HCT116 (cell line): ENCODE data around the gene INPP1. TPM values are rescaled to one million over a fixed set of nuclear protein-coding genes. Genes with fewer than 3 reads are reported as not detected.

Experiments
- ATAC-seq: fragments of 200-7000 bp; cut with Tn5 transposase; 2 replicates; pipeline ENCODE4 v1.9.1; 2020; ENCODE audit warnings: mild to moderate bottlenecking, moderate library complexity
- BruUV-seq: library from RNA; stranded (reverse); fragments of 400-500 nt; replicated peaks from 2 replicates; lab custom pipeline; 2021; lab: Mats Ljungman, UMichigan
- CTCF ChIA-PET: fragments of 300-600 bp; sonication (Branson Sonifier 250); formaldehyde crosslinking; loops from one replicate; lab custom pipeline; 2021; ENCODE audit warnings: antibody characterized with exemption; lab: Charles Lee
- POLR2A ChIA-PET: fragments of 300-600, 350-600 bp; sonication (Branson Sonifier 250); formaldehyde crosslinking; loops from one replicate; lab custom pipeline; 2021; ENCODE audit warnings: antibody characterized with exemption; lab: Charles Lee
- RAD21 ChIA-PET, 2 experiments: fragments of 300-600 bp; sonication (Branson Sonifier 250); formaldehyde crosslinking; loops; one replicate each; lab custom pipeline; 2023; ENCODE audit warnings: low total read pairs in 2 of 2; ENCODE audit not compliant: uncharacterized antibody in 2 of 2, unreplicated experiment in 2 of 2, low non-redundant PET in 1 of 2; lab: Charles Lee
- DNase-seq: peaks from one replicate; pipeline ENCODE4 v3.0.0-alpha.2; 2010; ENCODE audit warnings: low read depth, low spot score
- H2AFZ ChIP-seq: fragments of 200-600 bp; shearing (Covaris generic), sonication (generic); 2 replicates; pipeline ENCODE4 v1.6.1; 2017; ENCODE audit warnings: low read depth, mixed run types, mixed read lengths, antibody characterized with exemption, low read length; ENCODE audit not compliant: poor library complexity, severe bottlenecking
- H3K27ac ChIP-seq: 2 replicates; pipeline ENCODE4 v1.5.1; 2012; ENCODE audit warnings: low read depth, low read length
- H3K27me3 ChIP-seq: fragments of 200-600 bp; sonication (generic); 2 replicates; pipeline ENCODE4 v1.6.1; 2016; ENCODE audit warnings: mixed run types, low read length, mixed read lengths; ENCODE audit not compliant: insufficient read depth
- H3K36me3 ChIP-seq, 2 experiments: fragments of 200-500 bp in 1 of 2; fragments of 200-600 bp in 1 of 2; sonication (Bioruptor generic) in 1 of 2; sonication (generic) in 1 of 2; 2 replicates each; pipeline versions ENCODE4 v1.5.1 to v1.6.1; 2014 to 2016; ENCODE audit warnings: low read length in 2 of 2, inconsistent platforms in 1 of 2, mixed read lengths in 1 of 2, mixed run types in 1 of 2; ENCODE audit not compliant: insufficient read depth in 2 of 2, control insufficient read depth in 1 of 2
- H3K4me1 ChIP-seq, 2 experiments: fragments of 200-600 bp in 1 of 2; sonication (generic) in 1 of 2; 2 replicates each; pipeline versions ENCODE4 v1.5.1 to v1.6.1; 2012 to 2017; ENCODE audit warnings: low read length in 2 of 2, inconsistent platforms in 1 of 2, mild to moderate bottlenecking in 1 of 2, mixed read lengths in 1 of 2, mixed run types in 1 of 2, moderate library complexity in 1 of 2; ENCODE audit not compliant: insufficient read depth in 2 of 2, control insufficient read depth in 1 of 2
- H3K4me2 ChIP-seq: fragments of 200-600 bp; sonication (generic); 2 replicates; pipeline ENCODE4 v1.6.1; 2017; ENCODE audit warnings: mixed run types, low read length, mixed read lengths
- H3K4me3 ChIP-seq, 2 experiments: fragments of 200-600 bp in 1 of 2; sonication (generic) in 1 of 2; replicated peaks in 1 of 2; 2 replicates each; pipeline ENCODE4 v1.5.1; 2011 to 2016; ENCODE audit warnings: low read length in 2 of 2, control low read depth in 1 of 2, low read depth in 1 of 2, mild to moderate bottlenecking in 1 of 2, mixed read lengths in 1 of 2, mixed run types in 1 of 2
- H3K79me2 ChIP-seq: fragments of 200-600 bp; sonication (generic); 2 replicates; pipeline ENCODE4 v1.6.1; 2017; ENCODE audit warnings: mild to moderate bottlenecking, mixed run types, low read length, moderate library complexity, mixed read lengths; ENCODE audit not compliant: insufficient read depth
- H3K9ac ChIP-seq: fragments of 200-600 bp; sonication (generic); 2 replicates; pipeline ENCODE4 v1.6.1; 2016; ENCODE audit warnings: low read length, mixed read lengths
- H3K9me2 ChIP-seq: fragments of 200-600 bp; sonication (generic), shearing (Covaris generic); 2 replicates; pipeline ENCODE4 v1.6.1; 2017; ENCODE audit warnings: mixed run types, mild to moderate bottlenecking, moderate library complexity; ENCODE audit not compliant: insufficient read depth
- H3K9me3 ChIP-seq, 2 experiments: fragments of 200-500 bp in 1 of 2; fragments of 200-600 bp in 1 of 2; sonication (Bioruptor generic) in 1 of 2; sonication (generic) in 1 of 2; 2 replicates each; pipeline ENCODE4 v1.6.1; 2014 to 2017; ENCODE audit warnings: low read length in 2 of 2, mixed read lengths in 2 of 2, inconsistent platforms in 1 of 2, low read depth in 1 of 2, mild to moderate bottlenecking in 1 of 2, mixed run types in 1 of 2, moderate library complexity in 1 of 2; ENCODE audit not compliant: control insufficient read depth in 1 of 2, insufficient read depth in 1 of 2
- H4K20me1 ChIP-seq: fragments of 200-600 bp; sonication (generic), shearing (Covaris generic); 2 replicates; pipeline ENCODE4 v1.6.1; 2017; ENCODE audit warnings: mixed run types, mild to moderate bottlenecking, moderate library complexity; ENCODE audit not compliant: insufficient read depth
- EGR1 ChIP-seq: IDR thresholded peaks from 2 replicates; pipeline ENCODE4 v1.6.1; 2012; ENCODE audit warnings: low read depth
- ELF1 ChIP-seq: IDR thresholded peaks from 2 replicates; pipeline ENCODE4 v1.6.1; 2012; ENCODE audit warnings: low read depth, borderline replicate concordance
- FOSL1 ChIP-seq: IDR thresholded peaks from 2 replicates; pipeline ENCODE4 v1.6.1; 2012; ENCODE audit warnings: low read depth
- MAX ChIP-seq: IDR thresholded peaks from 2 replicates; pipeline ENCODE4 v1.6.1; 2012
- RAD21 ChIP-seq: IDR thresholded peaks from 2 replicates; pipeline ENCODE4 v1.6.1; 2012; ENCODE audit warnings: low read depth, mild to moderate bottlenecking
- SIN3A ChIP-seq: IDR thresholded peaks from 2 replicates; pipeline ENCODE4 v1.6.1; 2012; ENCODE audit warnings: low read depth
- SP1 ChIP-seq: IDR thresholded peaks from 2 replicates; pipeline ENCODE4 v1.6.1; 2012; ENCODE audit warnings: low read depth
- intact Hi-C: fragments of 100-400 bp; cut with micrococcal nuclease; formaldehyde crosslinking; loops from 2 replicates; pipeline ENCODE4 v1.10.0; 2022
- total RNA-seq: library from RNA; stranded (reverse); gene quantifications from one replicate; pipeline ENCODE4 v1.2.1, GENCODE V29; 2021; ENCODE audit not compliant: unreplicated experiment
- TF ChIP-seq, protein P1 (sequence below), 3 experiments: fragments of 200-600 bp in 1 of 3; sonication (generic) in 1 of 3; IDR thresholded peaks in 2 of 3; conservative IDR thresholded peaks in 1 of 3; 2 replicates each; pipeline ENCODE4 v1.5.1; 2012 to 2017; ENCODE audit warnings: low read depth in 2 of 3, low read length in 2 of 3, antibody characterized with exemption in 1 of 3, borderline replicate concordance in 1 of 3, control low read depth in 1 of 3, mild to moderate bottlenecking in 1 of 3, mixed read lengths in 1 of 3, mixed run types in 1 of 3, moderate library complexity in 1 of 3; ENCODE audit not compliant: insufficient read depth in 1 of 3
- TF ChIP-seq, protein P2 (sequence below): IDR thresholded peaks from 2 replicates; pipeline ENCODE4 v1.6.1; 2011; ENCODE audit warnings: mild to moderate bottlenecking, low read length, moderate library complexity; ENCODE audit not compliant: insufficient replicate concordance; ENCODE audit errors: extremely low read depth

The INPP1 gene
- total RNA-seq, 1 experiment from 2014 or later = 19.6 TPM

DNA sequence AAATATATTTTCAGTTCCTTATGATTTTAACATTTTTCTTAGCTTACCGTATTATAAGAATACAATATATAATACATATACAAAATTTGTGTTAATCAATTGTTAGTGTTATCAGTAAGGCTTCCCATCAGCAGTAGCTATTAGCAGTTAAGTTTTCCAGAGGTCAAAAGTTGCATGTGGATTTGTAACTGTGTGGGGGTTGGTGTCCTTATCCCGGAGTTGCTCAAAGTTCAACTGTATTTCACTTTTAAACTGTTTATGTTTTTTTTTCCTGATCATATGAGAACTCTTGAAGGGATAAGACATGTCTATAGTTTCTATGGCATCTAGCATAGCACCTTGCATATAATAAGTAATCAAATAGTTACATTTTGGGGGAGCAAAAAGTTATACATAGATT is 52.9 kb downstream of the INPP1 start:
- TF ChIP-seq SP1 = no peak
- no peak for TF ChIP-seq FOSL1
- TF ChIP-seq ELF1 = no peak
- TF ChIP-seq, protein P1, sequence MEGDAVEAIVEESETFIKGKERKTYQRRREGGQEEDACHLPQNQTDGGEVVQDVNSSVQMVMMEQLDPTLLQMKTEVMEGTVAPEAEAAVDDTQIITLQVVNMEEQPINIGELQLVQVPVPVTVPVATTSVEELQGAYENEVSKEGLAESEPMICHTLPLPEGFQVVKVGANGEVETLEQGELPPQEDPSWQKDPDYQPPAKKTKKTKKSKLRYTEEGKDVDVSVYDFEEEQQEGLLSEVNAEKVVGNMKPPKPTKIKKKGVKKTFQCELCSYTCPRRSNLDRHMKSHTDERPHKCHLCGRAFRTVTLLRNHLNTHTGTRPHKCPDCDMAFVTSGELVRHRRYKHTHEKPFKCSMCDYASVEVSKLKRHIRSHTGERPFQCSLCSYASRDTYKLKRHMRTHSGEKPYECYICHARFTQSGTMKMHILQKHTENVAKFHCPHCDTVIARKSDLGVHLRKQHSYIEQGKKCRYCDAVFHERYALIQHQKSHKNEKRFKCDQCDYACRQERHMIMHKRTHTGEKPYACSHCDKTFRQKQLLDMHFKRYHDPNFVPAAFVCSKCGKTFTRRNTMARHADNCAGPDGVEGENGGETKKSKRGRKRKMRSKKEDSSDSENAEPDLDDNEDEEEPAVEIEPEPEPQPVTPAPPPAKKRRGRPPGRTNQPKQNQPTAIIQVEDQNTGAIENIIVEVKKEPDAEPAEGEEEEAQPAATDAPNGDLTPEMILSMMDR (IDR thresholded peaks at IDR 0.05 in 2 of 3, conservative IDR thresholded peaks at IDR 0.05 in 1 of 3; ENCODE audit: borderline replicate concordance in 1 of 3, insufficient read depth in 1 of 3, low read depth in 2 of 3, low read length in 2 of 3) = no peak
- no peak for TF ChIP-seq RAD21
- no peak for TF ChIP-seq MAX
- TF ChIP-seq, all 23 proteins: peak for 0
- Histone ChIP-seq H3K9me2 (no peaks in the 10 kb centered on the region), H3K9ac (no peak overlapping the region), H4K20me1 (no peaks in the 10 kb centered on the region), H3K4me2 (no peak overlapping the region), H3K79me2 (no peaks in the 10 kb centered on the region), H3K4me3 (no peak overlapping the region), H3K9me3 (no peaks in the 10 kb centered on the region), H3K27ac (no peak overlapping the region), H3K27me3 (no peaks in the 10 kb centered on the region), H2AFZ (no peak overlapping the region), H3K36me3 (no peaks in the 10 kb centered on the region), H3K4me1 (no peaks in the 10 kb centered on the region)
- no TSS peak for BruUV-seq
- ChIA-PET POLR2A (no interaction called here), CTCF (no interaction called here), RAD21 (no interaction called here)
- no peak for DNase-seq
- no peak for ATAC-seq
- intact Hi-C loops = no loop called here

DNA sequence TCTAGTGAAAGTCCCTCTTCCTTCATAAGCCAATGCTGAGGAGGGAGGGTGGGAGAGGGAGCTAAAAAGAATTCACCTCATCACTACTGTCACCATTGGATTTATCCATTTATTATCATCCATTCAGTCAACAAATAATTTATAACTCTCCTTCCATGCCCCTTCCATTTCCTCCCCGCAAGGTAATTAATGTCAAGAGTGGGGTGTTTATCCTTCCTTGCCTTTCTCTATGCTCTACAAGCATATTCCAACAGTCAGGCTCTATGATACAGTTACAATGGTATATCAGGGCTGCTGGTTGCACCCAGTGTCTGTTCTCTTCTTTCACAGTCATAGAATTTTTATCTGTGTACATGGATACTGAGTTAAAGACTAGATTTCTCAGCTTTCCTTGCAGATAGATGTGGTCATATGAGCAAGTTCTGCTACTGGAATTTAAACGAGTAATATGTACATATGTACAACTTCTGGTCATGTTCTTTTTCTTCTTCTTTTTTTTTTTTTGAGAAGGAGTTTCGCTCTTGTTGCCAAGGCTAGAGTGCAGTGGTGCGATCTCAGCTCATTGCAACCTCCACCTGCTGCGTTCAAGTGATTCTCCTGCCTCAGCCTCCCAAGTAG is 59.7 kb downstream of the INPP1 start:
- TF ChIP-seq SIN3A = no peak
- no peak for TF ChIP-seq MAX
- no peak for TF ChIP-seq EGR1
- TF ChIP-seq, protein P2, sequence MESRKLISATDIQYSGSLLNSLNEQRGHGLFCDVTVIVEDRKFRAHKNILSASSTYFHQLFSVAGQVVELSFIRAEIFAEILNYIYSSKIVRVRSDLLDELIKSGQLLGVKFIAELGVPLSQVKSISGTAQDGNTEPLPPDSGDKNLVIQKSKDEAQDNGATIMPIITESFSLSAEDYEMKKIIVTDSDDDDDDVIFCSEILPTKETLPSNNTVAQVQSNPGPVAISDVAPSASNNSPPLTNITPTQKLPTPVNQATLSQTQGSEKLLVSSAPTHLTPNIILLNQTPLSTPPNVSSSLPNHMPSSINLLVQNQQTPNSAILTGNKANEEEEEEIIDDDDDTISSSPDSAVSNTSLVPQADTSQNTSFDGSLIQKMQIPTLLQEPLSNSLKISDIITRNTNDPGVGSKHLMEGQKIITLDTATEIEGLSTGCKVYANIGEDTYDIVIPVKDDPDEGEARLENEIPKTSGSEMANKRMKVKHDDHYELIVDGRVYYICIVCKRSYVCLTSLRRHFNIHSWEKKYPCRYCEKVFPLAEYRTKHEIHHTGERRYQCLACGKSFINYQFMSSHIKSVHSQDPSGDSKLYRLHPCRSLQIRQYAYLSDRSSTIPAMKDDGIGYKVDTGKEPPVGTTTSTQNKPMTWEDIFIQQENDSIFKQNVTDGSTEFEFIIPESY = no peak
- intact Hi-C loops = no loop called here
- H3K36me3 ChIP-seq = no peaks in the 10 kb centered on the region
- ChIA-PET CTCF (no interaction called here), POLR2A (no interaction called here), RAD21 (no interaction called here)
- peaks cover 0 to 19% of the 10 kb centered on the region in 2 experiments; a peak in 2 of 4 replicates for H3K4me1 ChIP-seq
- no peak overlapping the region for H3K9ac ChIP-seq
- no peak overlapping the region for H2AFZ ChIP-seq
- no peaks in the 10 kb centered on the region for H3K27me3 ChIP-seq
- no peaks in the 10 kb centered on the region for H4K20me1 ChIP-seq
- no peak overlapping the region for H3K4me2 ChIP-seq
- ATAC-seq (no peak), DNase-seq (no peak)
- BruUV-seq = no TSS peak
- H3K9me3 ChIP-seq = no peaks in the 10 kb centered on the region
- no peaks in the 10 kb centered on the region for H3K79me2 ChIP-seq
- no peak overlapping the region for H3K27ac ChIP-seq
- H3K9me2 ChIP-seq = no peaks in the 10 kb centered on the region
- H3K4me3 ChIP-seq = no peak overlapping the region
